Lower leg skin (tissue), 4 donors: Measurements from ENCODE around the gene KRT28. TPM values are rescaled to one million over a fixed set of nuclear protein-coding genes. Genes with fewer than 3 reads are reported as not detected.

Experiments
- DNase-seq, 2 donors: peaks; one replicate each; pipeline ENCODE4 v3.0.0-alpha.2; 2019; ENCODE audit warnings: low spot score in 2 of 2
- H3K4me3 ChIP-seq: fragments of 200-600 bp; sonication (generic); 2 replicates; pipeline ENCODE4 v1.5.1; 2017; ENCODE audit warnings: mild to moderate bottlenecking, low read depth; ENCODE audit not compliant: poor library complexity, severe bottlenecking
- POLR2A ChIP-seq, 2 donors: fragments of 450-650 bp; IDR thresholded peaks; one replicate each; pipeline ENCODE4 v1.6.1; 2016 to 2017; ENCODE audit warnings: antibody characterized with exemption in 2 of 2, mild to moderate bottlenecking in 1 of 2, moderate library complexity in 1 of 2
- WGBS, 2 donors: methylation state at CpG; one replicate each; pipeline ENCODE4 v1.1.5; 2018; 5-methylcytosine and 5-hydroxymethylcytosine counted together
- intact Hi-C: fragments of 100-400 bp; cut with DNase I; formaldehyde crosslinking; loops from one replicate; pipeline ENCODE4 v1.15.0; 2023; ENCODE audit warnings: low total_unique reads
- total RNA-seq, 4 donors: library from RNA; depleted of rRNA; stranded (reverse); fragments of >200 nt; gene quantifications; one replicate each; pipeline ENCODE4 v1.1.0, GENCODE V29; 2016
- TF ChIP-seq, protein P1 (sequence below), 3 donors: fragments of 450-650 bp; IDR thresholded peaks; one replicate each; pipeline ENCODE4 v1.5.1; 2016; ENCODE audit warnings: antibody characterized with exemption in 3 of 3, mild to moderate bottlenecking in 3 of 3, moderate library complexity in 2 of 3

KRT28 gene
- total RNA-seq, 4 donors from 2014 or later = 6.0 TPM; not detected in 3

DNA sequence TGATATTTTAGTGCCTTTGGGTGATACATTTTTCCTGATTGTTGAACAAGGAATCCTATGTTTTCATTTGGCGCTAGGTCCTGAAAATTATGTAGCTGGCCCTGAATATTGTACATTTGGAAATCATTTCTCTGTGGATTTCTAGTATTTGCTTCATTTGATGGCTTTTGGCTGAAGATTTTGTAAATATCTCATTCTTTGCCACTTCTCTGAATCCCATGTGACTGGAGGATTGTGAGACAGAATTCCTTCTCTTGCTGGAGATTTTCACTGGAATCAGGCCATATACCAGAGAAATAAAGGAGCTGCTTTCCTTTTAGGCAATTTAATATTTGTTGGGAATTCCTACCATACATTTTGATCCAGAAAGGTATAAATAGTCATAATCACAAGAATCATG lies 8.6 kb downstream of the KRT28 start:
- TF ChIP-seq, protein P1, sequence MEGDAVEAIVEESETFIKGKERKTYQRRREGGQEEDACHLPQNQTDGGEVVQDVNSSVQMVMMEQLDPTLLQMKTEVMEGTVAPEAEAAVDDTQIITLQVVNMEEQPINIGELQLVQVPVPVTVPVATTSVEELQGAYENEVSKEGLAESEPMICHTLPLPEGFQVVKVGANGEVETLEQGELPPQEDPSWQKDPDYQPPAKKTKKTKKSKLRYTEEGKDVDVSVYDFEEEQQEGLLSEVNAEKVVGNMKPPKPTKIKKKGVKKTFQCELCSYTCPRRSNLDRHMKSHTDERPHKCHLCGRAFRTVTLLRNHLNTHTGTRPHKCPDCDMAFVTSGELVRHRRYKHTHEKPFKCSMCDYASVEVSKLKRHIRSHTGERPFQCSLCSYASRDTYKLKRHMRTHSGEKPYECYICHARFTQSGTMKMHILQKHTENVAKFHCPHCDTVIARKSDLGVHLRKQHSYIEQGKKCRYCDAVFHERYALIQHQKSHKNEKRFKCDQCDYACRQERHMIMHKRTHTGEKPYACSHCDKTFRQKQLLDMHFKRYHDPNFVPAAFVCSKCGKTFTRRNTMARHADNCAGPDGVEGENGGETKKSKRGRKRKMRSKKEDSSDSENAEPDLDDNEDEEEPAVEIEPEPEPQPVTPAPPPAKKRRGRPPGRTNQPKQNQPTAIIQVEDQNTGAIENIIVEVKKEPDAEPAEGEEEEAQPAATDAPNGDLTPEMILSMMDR (IDR thresholded peaks at IDR 0.05) = no peak
- TF ChIP-seq POLR2A (IDR thresholded peaks at IDR 0.05) = no peak
- no peak for DNase-seq
- intact Hi-C loops = no loop called here
- 50 to 56% methylated on average over 1 of the region's 1 CpG for WGBS, 2 donors
- no peak overlapping the region for H3K4me3 ChIP-seq

DNA sequence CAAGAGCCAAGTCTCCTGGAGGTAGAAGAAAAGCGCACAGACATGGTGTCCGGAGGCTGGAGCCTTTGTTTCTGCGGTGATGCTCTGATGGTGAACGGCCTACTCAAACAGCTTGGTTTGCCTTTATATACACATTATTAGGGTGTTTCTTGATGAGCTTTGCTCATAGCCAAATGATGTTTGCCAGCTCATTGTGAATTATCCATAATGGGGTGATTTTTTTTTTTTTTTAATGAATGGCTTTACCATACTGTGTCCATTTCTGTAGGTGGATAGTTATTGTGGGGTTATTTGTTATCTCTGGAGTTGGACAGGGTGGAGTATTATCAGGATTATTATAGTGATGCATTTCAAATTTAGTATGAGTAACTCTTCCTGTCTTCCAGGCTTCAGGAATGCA lies 17.3 kb downstream of the KRT28 start, which contains the start of gene KRT27:
Gene KRT27 (minus strand): TSS at position 101 of the 400 bp plus-strand sequence. CDS start 57 bp downstream, at position 44.
- WGBS, 2 donors = 95 to 100% methylated on average over 4 of the region's 4 CpGs
- H3K4me3 ChIP-seq = no peak within 1 kb of the TSS
- no peak for DNase-seq
- no peak for TF ChIP-seq POLR2A (IDR thresholded peaks at IDR 0.05)
- TF ChIP-seq, protein P1 (IDR thresholded peaks at IDR 0.05) = no peak
- intact Hi-C loops = loop anchor here (10.0 kb wide), 1 partner anchor 168 kb away; no protein-coding TSS in a partner anchor

DNA sequence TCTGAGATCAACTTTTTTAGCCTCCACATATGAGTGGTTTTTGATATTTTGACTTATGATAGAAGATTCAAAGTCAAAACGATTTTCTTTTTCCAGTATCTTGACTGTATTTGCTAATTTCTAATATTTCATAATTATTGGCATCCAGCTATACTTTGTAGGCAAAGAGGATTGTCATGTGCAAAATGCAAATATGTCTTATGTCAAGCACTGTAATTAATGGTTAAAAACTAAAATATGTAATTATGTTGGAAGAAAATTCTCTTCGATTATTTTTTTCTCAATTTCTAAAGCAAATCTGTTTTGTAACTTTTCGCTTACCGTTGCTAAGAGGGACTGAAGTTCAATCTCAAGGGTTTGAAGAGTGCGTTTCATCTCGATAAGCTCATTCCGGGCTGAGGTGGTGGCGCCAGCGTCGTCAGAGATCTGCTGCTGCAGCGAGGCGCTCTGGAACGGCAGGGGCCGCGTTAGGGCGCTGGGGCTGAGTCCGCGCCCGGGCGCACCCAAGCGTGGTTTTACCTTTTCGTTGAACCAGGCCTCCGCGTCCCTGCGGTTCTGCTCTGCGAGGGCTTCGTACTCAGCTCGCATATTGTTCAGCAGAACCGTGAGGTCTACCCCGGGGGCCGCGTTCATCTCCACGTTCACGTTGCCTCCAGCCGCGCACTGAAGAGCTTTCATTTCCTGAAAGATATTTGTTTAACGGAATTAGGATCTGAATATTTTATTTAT lies 20.4 kb downstream of the KRT28 start:
- no peak overlapping the region for H3K4me3 ChIP-seq
- TF ChIP-seq, protein P1 (IDR thresholded peaks at IDR 0.05) = no peak
- TF ChIP-seq POLR2A (IDR thresholded peaks at IDR 0.05) = no peak
- 34 to 36% methylated on average over 37 of the region's 37 CpGs for WGBS, 2 donors
- intact Hi-C loops = no loop called here
- DNase-seq = no peak

DNA sequence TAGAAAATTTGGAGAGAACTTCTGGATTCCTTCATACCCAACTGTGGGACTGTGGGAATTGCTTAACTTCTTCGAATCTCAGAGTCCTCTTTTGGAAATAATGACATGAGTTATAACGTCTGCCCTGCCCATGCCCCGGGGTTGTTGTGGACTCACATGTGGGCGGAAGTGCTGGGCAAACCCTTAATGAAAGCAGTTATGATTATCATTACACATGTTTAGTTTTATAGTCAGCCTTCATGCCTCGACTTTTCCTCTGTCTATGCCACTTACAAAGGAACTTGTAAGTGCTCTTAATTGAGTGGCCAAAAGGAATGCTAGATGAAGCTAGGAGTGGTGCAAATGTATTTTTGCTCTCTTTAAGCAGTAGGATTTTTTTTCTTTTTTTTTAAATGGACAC lies 21.3 kb downstream of the KRT28 start:
- intact Hi-C loops = no loop called here
- H3K4me3 ChIP-seq = no peak overlapping the region
- DNase-seq = no peak
- 26 to 38% methylated on average over 5 of the region's 5 CpGs for WGBS, 2 donors
- TF ChIP-seq, protein P1 (IDR thresholded peaks at IDR 0.05) = no peak
- TF ChIP-seq POLR2A (IDR thresholded peaks at IDR 0.05) = no peak

DNA sequence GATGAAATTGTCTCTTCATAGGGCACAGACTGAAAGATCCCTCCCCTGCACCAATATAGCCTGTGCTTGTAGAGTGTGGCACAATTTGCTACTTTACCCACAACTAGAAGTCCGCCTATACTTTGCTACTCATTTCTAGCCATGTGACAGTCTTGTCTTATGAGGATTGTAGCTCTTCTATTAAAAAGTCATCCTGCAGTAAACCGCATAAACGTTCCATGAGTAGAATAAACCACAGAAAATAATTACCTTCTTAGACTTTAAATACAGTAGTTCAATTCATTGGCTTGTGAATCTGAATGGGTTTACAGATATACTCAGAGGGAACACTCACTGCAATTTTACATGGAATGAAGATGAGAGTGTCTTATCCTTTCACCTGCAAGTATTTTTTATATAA lies 21.8 kb downstream of the KRT28 start:
- 78 to 81% methylated on average over 3 of the region's 3 CpGs for WGBS, 2 donors
- H3K4me3 ChIP-seq = no peak overlapping the region
- DNase-seq = no peak
- TF ChIP-seq, protein P1 (IDR thresholded peaks at IDR 0.05) = no peak
- TF ChIP-seq POLR2A (IDR thresholded peaks at IDR 0.05) = no peak
- intact Hi-C loops = no loop called here
